ENCODE measurements around the gene ZNF469. TPM values are rescaled to one million over a fixed set of nuclear protein-coding genes. Genes with fewer than 3 reads are reported as not detected.

ZNF469 gene
- polyA plus RNA-seq, 1 donor (not counting 4 experiments of a cell fraction or from before 2014, with no cell fraction given) = not detected

GRCh38 chr16:88419790-88420189 lies 37.0 kb downstream of the ZNF469 start:
- H3K4me2 ChIP-seq (ENCODE audit: control insufficient read depth, extremely low read depth, insufficient read depth, low read depth, low read length) = no peak overlapping the region
- no peak overlapping the region for H3K4me3 ChIP-seq (ENCODE audit: control insufficient read depth in 2 of 3, extremely low read depth in 1 of 3, insufficient read depth in 2 of 3, low read depth in 1 of 3, low read length in 3 of 3)
- FAIRE-seq (no peak), DNase-seq (ENCODE audit: low read depth, low spot score) (no peak)
- H4K20me1 ChIP-seq (ENCODE audit: control insufficient read depth, extremely low read depth, insufficient read depth, low read length) = no peaks in the 10 kb centered on the region
- dilution Hi-C loops (cut with MboI; ENCODE audit: extremely low pct_ligation_motif_present, low sequenced_read_pairs) = no loop called here
- H3K9ac ChIP-seq (ENCODE audit: control insufficient read depth, extremely low read depth, insufficient read depth, low read length) = no peak overlapping the region
- H3K79me2 ChIP-seq (ENCODE audit: control insufficient read depth, insufficient read depth, low read length) = no peaks in the 10 kb centered on the region
- no peaks in the 10 kb centered on the region for H3K9me3 ChIP-seq (ENCODE audit: control insufficient read depth, low read depth, low read length)
- no peak overlapping the region for H3K27ac ChIP-seq (ENCODE audit: control insufficient read depth, insufficient read depth, low read length)
- no peak overlapping the region for H2AFZ ChIP-seq (ENCODE audit: control insufficient read depth, low read length)
- no peaks in the 10 kb centered on the region for H3K9me1 ChIP-seq (ENCODE audit: control insufficient read depth, extremely low read depth, insufficient read depth, low read length)
- TF ChIP-seq EZH2 (IDR thresholded peaks at IDR 0.05; ENCODE audit: low read length) = no peak
- TF ChIP-seq CTCF (optimal IDR thresholded peaks at IDR 0.05 in 1 of 3, IDR thresholded peaks at IDR 0.05 in 1 of 3, conservative IDR thresholded peaks at IDR 0.05 in 1 of 3; ENCODE audit: extremely low read depth in 1 of 3, insufficient read depth in 2 of 3, low read length in 3 of 3) = no peak
- peaks cover 16% of the 10 kb centered on the region for H3K27me3 ChIP-seq (ENCODE audit: control insufficient read depth, extremely low read depth, insufficient read depth, low read length)
- H3K4me1 ChIP-seq (ENCODE audit: control insufficient read depth, extremely low read depth, insufficient read depth, low read length) = peaks cover 5% of the 10 kb centered on the region
- no peaks in the 10 kb centered on the region for H3K36me3 ChIP-seq (ENCODE audit: control insufficient read depth in 2 of 2, extremely low read depth in 1 of 2, insufficient read depth in 2 of 2, low read length in 2 of 2)

- peaks cover 13% of the 10 kb centered on the region for H3K27me3 ChIP-seq (ENCODE audit: control insufficient read depth, extremely low read depth, insufficient read depth, low read length)
- TF ChIP-seq EZH2 (IDR thresholded peaks at IDR 0.05; ENCODE audit: low read length) (no peak), CTCF (optimal IDR thresholded peaks at IDR 0.05 in 1 of 3, IDR thresholded peaks at IDR 0.05 in 1 of 3, conservative IDR thresholded peaks at IDR 0.05 in 1 of 3; ENCODE audit: extremely low read depth in 1 of 3, insufficient read depth in 2 of 3, low read length in 3 of 3) (no peak)
- H3K4me1 ChIP-seq (ENCODE audit: control insufficient read depth, extremely low read depth, insufficient read depth, low read length) = peaks cover 10% of the 10 kb centered on the region
- no peak overlapping the region for H3K4me2 ChIP-seq (ENCODE audit: control insufficient read depth, extremely low read depth, insufficient read depth, low read depth, low read length)
- no peak for DNase-seq (ENCODE audit: low read depth, low spot score)
- no peaks in the 10 kb centered on the region for H3K79me2 ChIP-seq (ENCODE audit: control insufficient read depth, insufficient read depth, low read length)
- no peaks in the 10 kb centered on the region for H4K20me1 ChIP-seq (ENCODE audit: control insufficient read depth, extremely low read depth, insufficient read depth, low read length)
- H3K27ac ChIP-seq (ENCODE audit: control insufficient read depth, insufficient read depth, low read length) = no peak overlapping the region
- H3K36me3 ChIP-seq (ENCODE audit: control insufficient read depth in 2 of 2, extremely low read depth in 1 of 2, insufficient read depth in 2 of 2, low read length in 2 of 2) = no peaks in the 10 kb centered on the region
- no peaks in the 10 kb centered on the region for H3K9me1 ChIP-seq (ENCODE audit: control insufficient read depth, extremely low read depth, insufficient read depth, low read length)
- no peak overlapping the region for H3K4me3 ChIP-seq (ENCODE audit: control insufficient read depth in 2 of 3, extremely low read depth in 1 of 3, insufficient read depth in 2 of 3, low read depth in 1 of 3, low read length in 3 of 3)
- no peaks in the 10 kb centered on the region for H3K9me3 ChIP-seq (ENCODE audit: control insufficient read depth, low read depth, low read length)
- H3K9ac ChIP-seq (ENCODE audit: control insufficient read depth, extremely low read depth, insufficient read depth, low read length) = no peak overlapping the region
- no peak overlapping the region for H2AFZ ChIP-seq (ENCODE audit: control insufficient read depth, low read length)
- dilution Hi-C loops (cut with MboI; ENCODE audit: extremely low pct_ligation_motif_present, low sequenced_read_pairs) = no loop called here
- FAIRE-seq = no peak
Measured at GRCh38 chr16:88420496-88420895, 37.7 kb downstream of the ZNF469 start.
